Esophagus muscularis mucosa (tissue), 3 donors: ENCODE data around the gene JMJD7.

Experiments used
- POLR2AphosphoS5 ChIP-seq, 2 donors: sonication (generic); formaldehyde crosslinking; IDR thresholded peaks; one replicate each; pipeline ENCODE4 v1.6.1; 2017; ENCODE audit warnings: antibody characterized with exemption in 2 of 2
- TF ChIP-seq, protein P1 (sequence below), 3 experiments: fragments of 200-600 bp in 2 of 3; fragments of 450-650 bp in 1 of 3; sonication (generic) in 2 of 3; IDR thresholded peaks; one replicate each; pipeline ENCODE4 v1.5.1; 2017 to 2019; ENCODE audit warnings: antibody characterized with exemption in 3 of 3, mild to moderate bottlenecking in 2 of 3, moderate library complexity in 1 of 3

DNA sequence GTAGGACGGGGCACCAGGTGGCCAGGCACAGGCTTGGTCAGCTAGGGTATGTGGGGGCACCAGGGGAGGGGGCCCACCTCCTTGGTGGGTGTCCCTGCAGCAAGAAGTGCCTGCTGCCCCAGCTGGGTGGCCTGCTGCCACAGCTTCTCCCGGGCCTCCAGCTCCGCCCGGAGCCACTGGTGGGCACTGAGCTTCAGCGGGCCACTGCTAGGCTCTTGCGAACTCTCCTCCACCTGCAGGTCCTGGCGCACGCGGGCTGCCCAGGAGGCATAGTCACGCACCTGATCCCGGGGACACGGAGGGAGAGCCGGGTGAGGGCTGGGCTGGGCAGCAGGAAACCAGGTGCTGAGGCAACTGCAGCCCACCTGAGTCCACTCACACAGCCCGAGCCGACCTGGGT is 40.4 kb downstream of the JMJD7 start:
- TF ChIP-seq, protein P1, sequence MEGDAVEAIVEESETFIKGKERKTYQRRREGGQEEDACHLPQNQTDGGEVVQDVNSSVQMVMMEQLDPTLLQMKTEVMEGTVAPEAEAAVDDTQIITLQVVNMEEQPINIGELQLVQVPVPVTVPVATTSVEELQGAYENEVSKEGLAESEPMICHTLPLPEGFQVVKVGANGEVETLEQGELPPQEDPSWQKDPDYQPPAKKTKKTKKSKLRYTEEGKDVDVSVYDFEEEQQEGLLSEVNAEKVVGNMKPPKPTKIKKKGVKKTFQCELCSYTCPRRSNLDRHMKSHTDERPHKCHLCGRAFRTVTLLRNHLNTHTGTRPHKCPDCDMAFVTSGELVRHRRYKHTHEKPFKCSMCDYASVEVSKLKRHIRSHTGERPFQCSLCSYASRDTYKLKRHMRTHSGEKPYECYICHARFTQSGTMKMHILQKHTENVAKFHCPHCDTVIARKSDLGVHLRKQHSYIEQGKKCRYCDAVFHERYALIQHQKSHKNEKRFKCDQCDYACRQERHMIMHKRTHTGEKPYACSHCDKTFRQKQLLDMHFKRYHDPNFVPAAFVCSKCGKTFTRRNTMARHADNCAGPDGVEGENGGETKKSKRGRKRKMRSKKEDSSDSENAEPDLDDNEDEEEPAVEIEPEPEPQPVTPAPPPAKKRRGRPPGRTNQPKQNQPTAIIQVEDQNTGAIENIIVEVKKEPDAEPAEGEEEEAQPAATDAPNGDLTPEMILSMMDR (IDR thresholded peaks at IDR 0.05) = no peak
- no peak for TF ChIP-seq POLR2AphosphoS5 (IDR thresholded peaks at IDR 0.05)
